GM19372 (cell line): ENCODE results near the gene STX2.
"Not testable (repeated sequence)": the region's sequence is repeated elsewhere in the genome, so short reads cannot be mapped to it uniquely, and the experiment has no call there.

Experiments used
- ATAC-seq: cut with Tn5 transposase; IDR thresholded peaks from one replicate; pipeline ENCODE4 v1.9.1; 2021; ENCODE audit warnings: mild to moderate bottlenecking, low read depth, moderate library complexity; ENCODE audit not compliant: unreplicated experiment

The STX2 gene

GRCh38 chr12:130770413-130771028, 68.5 kb downstream of the STX2 start:
- no peak for ATAC-seq

- ATAC-seq, result no peak
These were observed 70.9 kb downstream of the STX2 start for GRCh38 chr12:130768120-130768519.

- ATAC-seq, result no peak
These were observed 72.6 kb downstream of the STX2 start for GRCh38 chr12:130766470-130766869.

- ATAC-seq, result no peak
These were observed 73.8 kb downstream of the STX2 start for GRCh38 chr12:130765186-130765659.

- no peak for ATAC-seq
These were observed 74.4 kb downstream of the STX2 start for GRCh38 chr12:130764475-130765185.

GRCh38 chr12:130764073-130764472, 75.0 kb downstream of the STX2 start:
- no peak for ATAC-seq

- no peak for ATAC-seq
These were observed 76.8 kb downstream of the STX2 start for GRCh38 chr12:130762319-130762675.

- no peak for ATAC-seq
These were observed 77.3 kb downstream of the STX2 start for GRCh38 chr12:130761537-130762318.

- ATAC-seq, result no peak
These were observed 84.7 kb downstream of the STX2 start for GRCh38 chr12:130754234-130754901.

- no peak for ATAC-seq
These were observed 86.3 kb downstream of the STX2 start for GRCh38 chr12:130752692-130753230.

GRCh38 chr12:130752037-130752436, 87.0 kb downstream of the STX2 start:
- not testable (repeated sequence) for ATAC-seq

- ATAC-seq, result no peak
These were observed 90.3 kb downstream of the STX2 start for GRCh38 chr12:130748786-130749185.

- ATAC-seq, result peak; percentile 90
These were observed 90.9 kb downstream of the STX2 start for GRCh38 chr12:130747867-130748740.

- no peak for ATAC-seq
These were observed 92.5 kb downstream of the STX2 start for GRCh38 chr12:130746546-130746945.

GRCh38 chr12:130745921-130746320, 93.1 kb downstream of the STX2 start:
- ATAC-seq, result no peak

GRCh38 chr12:130744274-130744673, 94.8 kb downstream of the STX2 start:
- no peak for ATAC-seq

- no peak for ATAC-seq
These were observed 95.4 kb downstream of the STX2 start for GRCh38 chr12:130743606-130744005.

GRCh38 chr12:130743176-130743575, 95.9 kb downstream of the STX2 start:
- ATAC-seq, result no peak

GRCh38 chr12:130742716-130743115, 96.3 kb downstream of the STX2 start:
- ATAC-seq, result no peak

GRCh38 chr12:130742112-130742511, 96.9 kb downstream of the STX2 start:
- ATAC-seq, result no peak
